HG03558 (cell line): Measurements from ENCODE around the gene FRMD4A.

Experiments
- ATAC-seq: cut with Tn5 transposase; IDR thresholded peaks from one replicate; pipeline ENCODE4 v1.9.1; 2021; ENCODE audit warnings: moderate number of reproducible peaks; ENCODE audit not compliant: unreplicated experiment; ENCODE audit errors: extremely low read depth

The FRMD4A gene

GRCh38 chr10:13813550-13813949, 517.2 kb downstream of the FRMD4A start:
- no peak for ATAC-seq

- ATAC-seq, result no peak
Observed at GRCh38 chr10:13812804-13813203, 517.9 kb downstream of the FRMD4A start.

- ATAC-seq, result no peak
Observed at GRCh38 chr10:13810568-13810967, 520.2 kb downstream of the FRMD4A start.

- no peak for ATAC-seq
Observed at GRCh38 chr10:13809427-13809826, 521.3 kb downstream of the FRMD4A start.

GRCh38 chr10:13808556-13809391, 522.0 kb downstream of the FRMD4A start:
- no peak for ATAC-seq

GRCh38 chr10:13806419-13806818, 524.3 kb downstream of the FRMD4A start:
- ATAC-seq, result no peak

- no peak for ATAC-seq
Observed at GRCh38 chr10:13803566-13804554, 526.9 kb downstream of the FRMD4A start.

- ATAC-seq, result no peak
Observed at GRCh38 chr10:13801907-13802288, 528.8 kb downstream of the FRMD4A start.

- no peak for ATAC-seq
Observed at GRCh38 chr10:13801156-13801906, 529.4 kb downstream of the FRMD4A start.

- no peak for ATAC-seq
Observed at GRCh38 chr10:13797164-13797563, 533.6 kb downstream of the FRMD4A start.

GRCh38 chr10:13795653-13796555, 534.8 kb downstream of the FRMD4A start:
- ATAC-seq, result no peak

GRCh38 chr10:13794992-13795612, 535.6 kb downstream of the FRMD4A start:
- no peak for ATAC-seq

- ATAC-seq, result no peak
Observed at GRCh38 chr10:13792006-13792405, 538.7 kb downstream of the FRMD4A start.

GRCh38 chr10:13791483-13791882, 539.2 kb downstream of the FRMD4A start:
- ATAC-seq, result no peak

GRCh38 chr10:13790196-13790595, 540.5 kb downstream of the FRMD4A start:
- no peak for ATAC-seq

GRCh38 chr10:13789448-13789829, 541.3 kb downstream of the FRMD4A start:
- no peak for ATAC-seq

GRCh38 chr10:13788711-13789447, 541.8 kb downstream of the FRMD4A start:
- ATAC-seq, result no peak

GRCh38 chr10:13788320-13788600, 542.5 kb downstream of the FRMD4A start:
- ATAC-seq, result no peak

GRCh38 chr10:13787015-13787421, 543.7 kb downstream of the FRMD4A start:
- ATAC-seq, result no peak
